SK-N-SH treated with all-trans-retinoic acid at 6 μM for 48 hours (cell line): ENCODE measurements around the gene AUNIP.

Experiments
- ATAC-seq: fragments of 200-7000 bp; cut with Tn5 transposase; 3 replicates; pipeline ENCODE4 v1.9.1; 2020; ENCODE audit warnings: mild to moderate bottlenecking, moderate library complexity
- ARNTL ChIP-seq: fragments of 450-650 bp; formaldehyde crosslinking; IDR thresholded peaks from 2 replicates; pipeline ENCODE4 v1.5.0; 2020; ENCODE audit warnings: low read depth, mild to moderate bottlenecking, moderate library complexity, borderline replicate concordance
- BACH2 ChIP-seq: fragments of 250-450 bp; sonication (Bioruptor Pico); IDR thresholded peaks from 2 replicates; pipeline ENCODE4 v1.9.0; 2021; ENCODE audit warnings: mild to moderate bottlenecking, borderline replicate concordance
- CREB5 ChIP-seq: fragments of 250-450 bp; sonication (Bioruptor Pico); IDR thresholded peaks from 2 replicates; pipeline ENCODE4 v1.5.1; 2020; ENCODE audit warnings: low read depth, mild to moderate bottlenecking, moderate library complexity
- CSDC2 ChIP-seq: fragments of 250-450 bp; sonication (Bioruptor Pico); IDR thresholded peaks from 2 replicates; pipeline ENCODE4 v1.5.0; 2020; ENCODE audit warnings: mild to moderate bottlenecking, moderate library complexity
- CSRNP3 ChIP-seq: fragments of 250-450 bp; sonication (Bioruptor Pico); IDR thresholded peaks from 2 replicates; pipeline ENCODE4 v1.5.1; 2021; ENCODE audit warnings: mild to moderate bottlenecking, moderate library complexity
- ESRRG ChIP-seq: fragments of 250-450 bp; sonication (Bioruptor Pico); IDR thresholded peaks from 2 replicates; pipeline ENCODE4 v1.6.1; 2021; ENCODE audit warnings: mild to moderate bottlenecking
- PATZ1 ChIP-seq: fragments of 250-450 bp; sonication (Bioruptor Pico); IDR thresholded peaks from 2 replicates; pipeline ENCODE4 v1.8.0; 2020; ENCODE audit warnings: mild to moderate bottlenecking, moderate library complexity, borderline replicate concordance
- POU6F1 ChIP-seq: fragments of 250-450 bp; sonication (Bioruptor Pico); IDR thresholded peaks from 2 replicates; pipeline ENCODE4 v1.8.0; 2021; ENCODE audit warnings: low read depth, mild to moderate bottlenecking, moderate library complexity, borderline replicate concordance
- PPARA ChIP-seq: fragments of 250-450 bp; sonication (Bioruptor Pico); IDR thresholded peaks from 2 replicates; pipeline ENCODE4 v1.5.0; 2020; ENCODE audit warnings: mild to moderate bottlenecking, borderline replicate concordance
- RARB ChIP-seq: fragments of 250-450 bp; sonication (Bioruptor Pico); IDR thresholded peaks from 2 replicates; pipeline ENCODE4 v1.8.0; 2021; ENCODE audit warnings: mild to moderate bottlenecking, moderate library complexity
- SNAI2 ChIP-seq: fragments of 250-450 bp; sonication (Bioruptor Pico); IDR thresholded peaks from 2 replicates; pipeline ENCODE4 v1.5.0; 2020; ENCODE audit warnings: mild to moderate bottlenecking, moderate library complexity
- TCF4 ChIP-seq: fragments of 250-450 bp; sonication (Bioruptor Pico); IDR thresholded peaks from 2 replicates; pipeline ENCODE4 v1.8.0; 2021; ENCODE audit warnings: mild to moderate bottlenecking, moderate library complexity, borderline replicate concordance
- TOX ChIP-seq: fragments of 250-450 bp; sonication (Bioruptor Pico); IDR thresholded peaks from 2 replicates; pipeline ENCODE4 v1.8.0; 2021; ENCODE audit warnings: mild to moderate bottlenecking, moderate library complexity, borderline replicate concordance
- TSHZ2 ChIP-seq: fragments of 250-450 bp; sonication (Bioruptor Pico); IDR thresholded peaks from 2 replicates; pipeline ENCODE4 v1.5.0; 2020; ENCODE audit warnings: mild to moderate bottlenecking, moderate library complexity
- ZC3H10 ChIP-seq: fragments of 250-450 bp; sonication (Bioruptor Pico); IDR thresholded peaks from 2 replicates; pipeline ENCODE4 v1.5.1; 2021; ENCODE audit warnings: mild to moderate bottlenecking, moderate library complexity
- ZFP30 ChIP-seq: fragments of 450-650 bp; formaldehyde crosslinking; IDR thresholded peaks from 2 replicates; pipeline ENCODE4 v1.5.0; 2022; ENCODE audit warnings: mild to moderate bottlenecking, moderate library complexity
- ZNF565 ChIP-seq: fragments of 450-650 bp; formaldehyde crosslinking; conservative IDR thresholded peaks from 2 replicates; pipeline ENCODE4 v1.5.0; 2020; ENCODE audit warnings: low read depth, mild to moderate bottlenecking, moderate library complexity

Gene AUNIP

GRCh38 chr1:25793585-25794170 lies 65.6 kb downstream of the AUNIP start:
- ATAC-seq, result no peak
- TF ChIP-seq CSDC2 (no peak), RARB (CRISPR knock-in tag) (no peak), CSRNP3 (CRISPR knock-in tag) (no peak), TOX (no peak), TSHZ2 (CRISPR knock-in tag) (no peak), PPARA (CRISPR knock-in tag) (no peak), SNAI2 (CRISPR knock-in tag) (no peak), BACH2 (CRISPR knock-in tag) (no peak), CREB5 (CRISPR knock-in tag) (no peak), ZNF565 (no peak), ZC3H10 (no peak), POU6F1 (CRISPR knock-in tag) (no peak), ESRRG (CRISPR knock-in tag) (no peak)

- ATAC-seq, result no peak
- TF ChIP-seq TCF4 (no peak), ZC3H10 (no peak), RARB (CRISPR knock-in tag) (no peak), PATZ1 (CRISPR knock-in tag) (no peak), TSHZ2 (CRISPR knock-in tag) (no peak), ZFP30 (CRISPR knock-in tag) (no peak), CREB5 (CRISPR knock-in tag) (no peak), CSRNP3 (CRISPR knock-in tag) (no peak), ARNTL (CRISPR knock-in tag) (no peak), ESRRG (CRISPR knock-in tag) (no peak), SNAI2 (CRISPR knock-in tag) (no peak), CSDC2 (no peak), TOX (no peak)
Observed at GRCh38 chr1:25792115-25792514, 67.1 kb downstream of the AUNIP start.
